T1000 (cell line): ENCODE results near the gene CCT3.
"Not testable (repeated sequence)": the region's sequence is repeated elsewhere in the genome, so short reads cannot be mapped to it uniquely, and the experiment has no call there.

Experiments used
- DNase-seq: peaks from one replicate; lab custom pipeline; 2025; ENCODE audit warnings: mixed read lengths; lab: John Stamatoyannopoulos, UW

The CCT3 gene

DNA sequence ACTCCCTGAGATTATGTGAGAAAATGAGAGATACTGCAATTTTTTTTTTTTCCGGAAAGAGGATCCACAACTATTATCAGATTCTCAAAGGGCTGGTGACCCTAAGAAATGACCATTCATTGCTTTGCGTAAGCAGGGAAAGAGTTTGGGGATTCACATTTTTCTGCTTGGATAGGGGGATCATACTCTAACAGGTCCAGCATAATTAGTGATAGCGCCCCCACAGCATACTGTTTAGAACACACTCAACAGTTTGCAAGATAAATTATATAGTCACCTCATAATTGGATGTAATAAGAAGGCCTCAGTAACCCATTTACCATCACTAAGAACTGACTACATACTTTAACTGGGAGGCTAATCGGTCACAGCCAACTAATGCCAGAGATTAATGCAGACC, 1.9 kb downstream of the CCT3 start:
- no peak for DNase-seq

DNA sequence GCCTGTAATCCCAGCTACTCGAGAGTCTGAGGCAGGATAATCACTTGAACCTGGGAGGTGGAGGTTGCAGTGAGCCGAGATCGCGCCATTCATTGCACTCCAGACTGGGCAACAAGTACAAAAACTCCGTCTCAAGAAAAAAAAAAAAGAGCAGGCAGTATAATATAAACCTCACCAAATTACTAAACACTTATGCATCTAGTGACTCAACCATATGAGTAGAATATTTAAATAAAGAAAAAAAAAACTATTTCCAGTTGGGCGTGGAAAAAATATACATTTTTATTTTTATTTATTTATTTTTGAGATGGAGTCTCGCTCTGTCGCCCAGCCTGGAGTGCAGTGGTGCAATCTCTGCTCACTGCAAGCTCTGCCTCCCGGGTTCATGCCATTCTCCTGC, 14.9 kb downstream of the CCT3 start:
- not testable (repeated sequence) for DNase-seq

DNA sequence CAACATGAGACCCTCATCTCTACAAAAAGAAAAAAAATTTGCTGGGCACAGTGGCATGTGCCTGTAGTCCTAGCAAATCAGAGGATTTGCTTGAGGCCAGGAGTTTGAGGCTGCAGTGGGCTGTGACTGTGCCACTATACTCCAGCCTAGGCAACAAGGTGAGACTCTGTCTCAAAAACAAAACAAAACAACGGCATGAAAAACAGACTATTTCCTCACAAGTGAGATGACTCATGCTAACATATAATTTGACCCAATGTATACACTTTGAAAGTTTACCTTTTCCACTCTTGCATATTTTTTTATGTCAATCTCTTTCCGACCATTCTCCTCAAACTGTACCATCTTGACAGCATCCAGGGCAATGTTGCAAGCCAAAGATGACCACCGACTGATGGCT, 17.5 kb downstream of the CCT3 start:
- DNase-seq: no peak

DNA sequence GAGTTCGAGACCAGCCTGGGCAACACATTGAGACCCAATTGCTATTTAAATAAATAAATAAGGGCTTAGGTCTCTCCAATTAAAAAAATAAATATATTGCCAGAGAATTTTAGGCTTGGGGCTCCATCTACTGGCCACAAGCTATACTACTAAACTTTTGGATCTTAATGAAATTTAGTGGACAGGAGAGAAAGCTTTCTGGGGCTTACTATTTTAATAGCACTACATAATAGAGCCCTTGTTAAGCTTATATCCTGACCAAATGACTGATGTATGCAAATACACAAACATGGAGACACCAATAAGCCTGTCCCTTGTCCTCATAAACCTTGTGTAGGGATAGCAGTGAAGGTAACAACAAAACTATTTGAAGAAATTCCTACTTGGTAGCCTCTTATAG, 18.4 kb downstream of the CCT3 start:
- no peak for DNase-seq

DNA sequence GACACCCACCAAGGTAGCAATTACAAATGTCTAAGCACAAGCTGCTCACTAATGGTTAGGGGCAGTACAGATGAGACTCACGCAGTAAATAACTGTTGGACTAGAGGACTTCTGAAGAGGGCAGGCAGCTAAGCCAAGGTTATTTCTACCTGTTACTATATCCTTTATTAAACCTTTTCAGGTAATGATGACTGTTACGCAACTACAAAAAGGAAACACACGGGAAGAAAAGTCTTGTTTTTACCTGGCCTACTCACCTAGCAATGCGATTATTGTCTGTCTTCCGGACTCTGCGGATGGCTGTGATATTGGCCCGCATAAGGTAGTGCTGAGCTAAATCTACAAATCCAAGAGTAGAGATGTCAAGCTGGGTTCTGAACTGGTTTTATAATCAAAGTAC, 21.2 kb downstream of the CCT3 start:
- DNase-seq: no peak

DNA sequence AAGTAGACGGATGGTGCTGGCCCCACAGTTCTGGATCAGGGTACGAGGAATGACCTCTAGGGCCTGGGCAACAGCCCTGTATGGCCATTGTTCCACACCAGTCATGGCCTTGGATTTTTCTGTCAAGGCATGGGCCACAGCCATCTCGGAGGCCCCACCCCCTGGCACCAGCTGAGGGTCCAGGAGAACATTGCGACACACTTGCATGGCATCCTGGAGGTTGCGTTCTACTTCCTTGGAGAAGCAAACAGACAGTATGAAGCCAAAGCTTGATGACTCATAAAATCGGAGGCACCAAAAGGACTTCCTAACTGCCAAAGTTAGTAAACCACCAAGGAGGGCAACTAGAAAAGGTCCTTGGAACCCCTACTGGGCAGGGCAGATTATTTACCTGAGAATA, 27.1 kb downstream of the CCT3 start:
- DNase-seq: no peak

DNA sequence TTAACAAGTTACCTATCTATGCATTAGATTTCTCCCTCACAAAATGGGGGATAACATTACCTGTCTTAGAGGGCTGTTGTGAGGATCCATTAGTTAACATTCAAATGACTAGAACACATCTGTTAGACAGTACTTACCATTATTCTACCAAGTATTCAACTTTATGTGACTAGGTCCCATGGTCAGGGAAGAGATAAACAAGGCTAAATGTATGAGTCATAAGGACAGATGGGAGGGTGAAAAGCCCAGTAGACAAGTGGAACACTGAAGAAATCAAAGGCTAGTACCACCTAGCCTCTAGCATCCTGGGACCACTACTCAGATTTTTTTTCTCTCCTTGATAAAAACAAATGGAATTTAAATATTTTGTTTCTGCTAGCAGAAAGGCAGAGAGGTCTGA, 30.0 kb downstream of the CCT3 start:
- DNase-seq: no peak

DNA sequence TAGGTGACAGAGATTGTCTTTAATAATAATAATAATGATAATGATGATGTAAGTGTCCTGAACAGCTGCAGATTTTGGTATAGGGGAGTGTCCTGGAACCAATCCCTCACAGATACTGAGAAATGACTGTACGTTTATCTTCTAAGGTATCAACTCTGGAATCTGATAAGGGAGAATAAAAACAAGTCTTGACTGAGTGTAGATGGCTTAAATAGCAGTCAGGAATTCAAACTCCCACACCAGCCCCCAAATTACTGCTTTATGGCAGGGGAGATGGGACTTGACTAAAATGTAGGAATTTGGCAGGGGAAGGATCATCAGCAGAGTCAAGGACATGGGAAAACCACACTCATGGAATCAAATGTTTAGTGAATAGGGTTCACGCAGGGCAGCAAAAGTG, 32.9 kb downstream of the CCT3 start:
- no peak for DNase-seq

DNA sequence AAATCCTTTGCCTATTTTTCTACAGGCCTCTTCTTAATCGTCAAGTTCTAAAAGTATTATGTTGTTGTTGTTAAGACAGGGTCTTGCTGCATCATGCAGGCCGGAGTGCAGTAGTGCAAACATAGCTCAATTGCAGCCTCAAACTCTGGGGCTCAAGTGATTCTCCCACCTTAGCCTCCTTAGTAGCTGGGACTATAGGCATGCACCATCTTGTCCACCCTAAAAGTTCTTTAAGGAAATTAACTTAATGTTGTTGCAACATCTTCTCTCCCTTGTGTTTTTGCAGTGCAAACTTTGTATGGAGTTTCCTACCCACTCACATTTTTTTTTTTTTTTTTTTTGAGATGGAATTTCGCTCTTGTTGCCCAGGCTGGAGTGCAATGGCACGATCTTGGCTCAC, 34.9 kb downstream of the CCT3 start:
- no peak for DNase-seq

DNA sequence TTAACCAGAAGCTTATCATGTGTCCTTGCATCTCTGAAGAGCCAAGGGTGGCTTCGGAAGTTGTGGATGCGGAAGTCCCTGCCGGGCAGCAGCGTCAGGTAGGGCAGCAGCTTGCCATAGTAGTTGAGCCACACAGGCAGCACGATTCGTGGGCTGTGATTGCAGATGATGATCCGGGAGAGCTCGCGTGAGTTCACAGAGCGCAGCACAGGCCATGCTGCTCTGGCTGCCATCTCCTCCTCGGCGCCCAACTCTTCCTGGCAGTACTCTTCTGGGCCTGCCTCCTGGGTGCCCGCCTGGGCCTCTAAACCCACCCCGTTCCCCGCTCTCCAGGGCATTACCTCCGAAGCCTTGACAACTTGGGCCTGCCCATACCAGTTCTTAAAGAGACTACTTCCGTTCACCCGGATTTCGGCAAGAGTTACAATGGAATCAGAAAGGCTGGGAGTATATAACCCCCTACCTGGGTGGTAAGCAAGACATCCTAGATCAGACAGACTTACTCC, 39.2 kb downstream of the CCT3 start, which contains the start of gene VHLL:
Gene VHLL, minus strand, starts transcription at position 456 of the 506 bp plus-strand sequence. Its CDS starts 118 bp downstream, at position 338.
- no peak for DNase-seq

DNA sequence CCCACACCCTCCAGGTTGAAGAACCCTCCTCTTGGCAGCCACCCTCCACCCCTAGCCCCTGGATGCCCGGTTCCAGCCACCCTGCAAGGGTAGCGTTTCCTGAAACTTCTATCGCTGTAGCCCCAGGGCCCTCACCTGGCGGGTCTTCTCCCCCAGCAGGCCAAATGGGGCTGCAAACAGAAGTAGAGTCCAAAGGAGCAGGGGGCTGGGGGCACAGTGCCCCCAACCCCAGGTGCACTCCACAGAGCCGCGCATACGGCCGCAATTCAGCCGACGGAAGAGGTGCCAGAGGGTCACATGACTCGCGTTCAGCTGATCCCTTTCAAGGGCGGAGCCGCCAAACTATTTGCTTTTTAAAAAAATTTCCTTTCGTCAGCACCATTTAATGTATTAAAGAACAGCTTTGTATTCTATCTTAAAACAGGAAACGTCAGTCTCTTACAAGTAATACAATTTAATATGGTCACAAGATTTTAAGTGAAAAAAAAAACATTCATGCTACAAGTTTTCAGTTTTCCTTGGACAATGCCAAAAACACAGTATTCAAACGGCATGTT, 42.6 kb downstream of the CCT3 start, which contains the start of gene GLMP:
Gene GLMP, minus strand, starts transcription at position 289 of the 557 bp plus-strand sequence. Its CDS starts 34 bp downstream, at position 255.
- no peak for DNase-seq

DNA sequence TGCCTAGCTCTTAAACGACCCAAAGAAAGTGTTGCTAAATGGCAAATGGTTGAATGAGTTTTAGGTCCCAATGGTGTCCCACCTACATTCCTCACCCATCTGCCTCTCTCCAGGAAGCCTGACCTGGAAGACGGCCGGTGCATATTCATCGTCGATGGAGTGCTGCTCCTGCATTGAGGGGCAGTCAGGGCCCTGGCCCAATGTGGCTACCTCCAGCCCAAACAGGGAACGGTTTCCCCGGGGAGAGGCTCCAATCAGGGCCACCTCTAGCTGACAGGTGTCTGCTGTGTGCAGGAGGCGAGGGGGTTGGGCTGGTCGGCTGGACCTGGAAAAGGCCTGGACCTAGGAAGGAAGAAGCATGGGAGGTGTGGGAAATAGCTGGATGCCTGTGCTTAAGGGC, 44.2 kb downstream of the CCT3 start:
- no peak for DNase-seq

DNA sequence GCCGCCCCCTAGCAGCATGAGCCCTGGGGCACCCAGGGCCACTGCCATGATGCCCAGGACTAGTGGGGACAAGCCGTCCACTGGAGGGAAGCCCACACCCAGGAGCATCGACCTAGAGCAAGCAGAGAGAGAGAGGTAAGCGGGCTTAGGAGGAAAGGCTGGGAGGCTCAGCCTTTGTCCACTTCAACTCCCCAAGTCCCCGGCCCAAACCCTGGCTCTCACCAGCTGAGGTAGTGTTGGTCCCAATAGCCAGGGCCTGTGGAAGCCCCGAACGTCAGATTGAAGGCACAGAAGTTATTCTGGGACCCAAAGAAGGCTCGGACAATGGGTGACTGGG, 45.0 kb downstream of the CCT3 start:
- no peak for DNase-seq

DNA sequence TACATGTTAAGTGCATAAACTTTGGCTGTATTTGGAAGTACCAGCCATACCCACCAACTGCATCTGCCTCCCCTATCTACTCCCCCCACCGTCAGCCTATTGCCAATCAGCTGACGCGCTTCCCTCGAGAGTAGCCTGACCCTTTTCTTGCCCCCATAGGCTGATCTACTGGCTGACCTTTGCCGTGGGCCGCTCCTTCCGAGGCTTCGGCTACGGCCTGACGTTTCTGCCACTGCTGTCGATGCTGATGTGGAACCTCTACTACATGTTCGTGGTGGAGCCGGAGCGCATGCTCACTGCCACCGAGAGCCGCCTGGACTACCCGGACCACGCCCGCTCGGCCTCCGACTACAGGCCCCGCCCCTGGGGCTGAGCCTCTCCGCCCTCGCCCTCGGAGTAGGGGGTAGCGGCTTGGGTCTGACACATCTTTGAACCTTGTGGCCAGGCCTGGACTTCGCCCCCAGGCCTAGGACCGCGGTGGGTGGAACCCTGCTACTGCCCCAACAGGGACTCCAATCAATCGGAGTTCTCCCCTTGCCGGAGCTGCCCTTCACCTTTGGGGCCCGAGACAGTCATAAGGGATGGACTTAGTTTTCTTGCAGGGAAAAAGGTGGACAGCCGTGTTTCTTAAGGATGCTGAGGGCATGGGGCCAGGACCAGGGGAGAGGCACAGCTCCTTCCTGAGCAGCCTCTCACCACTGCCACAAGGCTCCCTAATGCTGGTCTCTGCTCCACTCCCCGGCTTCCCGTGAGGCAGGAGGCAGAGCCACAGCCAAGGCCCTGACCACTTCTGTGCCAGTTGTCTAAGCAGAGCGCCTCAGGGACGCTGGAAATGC, 46.6 kb downstream of the CCT3 start:
- DNase-seq: peak; percentile 41

DNA sequence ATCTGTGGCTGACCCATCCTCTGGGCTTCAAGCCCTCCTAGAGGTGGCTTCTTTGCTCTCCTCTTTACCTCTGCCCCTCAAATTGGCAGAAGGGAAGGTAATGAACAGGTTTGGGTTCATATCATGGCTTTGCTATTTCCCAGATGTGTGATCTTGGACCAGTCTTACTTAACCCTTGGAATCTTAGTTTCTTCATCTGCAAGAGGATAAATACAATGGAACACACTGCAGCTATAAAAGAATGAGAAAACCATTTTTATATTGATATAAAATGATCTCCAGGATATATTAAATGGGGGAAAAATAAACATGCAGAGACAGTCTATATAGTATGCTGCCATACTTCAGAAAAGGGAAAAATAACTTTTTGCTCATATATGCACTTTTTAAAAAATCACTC, 48.2 kb downstream of the CCT3 start:
- DNase-seq: no peak

DNA sequence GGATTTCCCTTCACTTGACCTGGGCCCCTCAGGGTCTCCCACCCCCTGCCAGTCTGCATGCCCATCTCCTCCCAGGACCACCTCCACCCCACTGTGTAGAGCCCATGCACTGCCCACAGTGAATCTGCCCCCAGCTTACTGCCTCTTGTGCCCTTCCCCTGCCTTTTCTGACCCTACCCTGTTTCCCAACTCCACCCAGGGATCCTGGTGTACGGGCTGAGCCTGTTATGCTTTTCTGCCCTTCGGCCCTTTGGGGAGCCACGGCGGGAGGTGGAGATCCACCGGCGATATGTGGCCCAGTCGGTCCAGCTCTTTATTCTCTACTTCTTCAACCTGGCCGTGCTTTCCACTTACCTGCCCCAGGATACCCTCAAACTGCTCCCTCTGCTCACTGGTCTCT, 52.0 kb downstream of the CCT3 start:
- DNase-seq: no peak

DNA sequence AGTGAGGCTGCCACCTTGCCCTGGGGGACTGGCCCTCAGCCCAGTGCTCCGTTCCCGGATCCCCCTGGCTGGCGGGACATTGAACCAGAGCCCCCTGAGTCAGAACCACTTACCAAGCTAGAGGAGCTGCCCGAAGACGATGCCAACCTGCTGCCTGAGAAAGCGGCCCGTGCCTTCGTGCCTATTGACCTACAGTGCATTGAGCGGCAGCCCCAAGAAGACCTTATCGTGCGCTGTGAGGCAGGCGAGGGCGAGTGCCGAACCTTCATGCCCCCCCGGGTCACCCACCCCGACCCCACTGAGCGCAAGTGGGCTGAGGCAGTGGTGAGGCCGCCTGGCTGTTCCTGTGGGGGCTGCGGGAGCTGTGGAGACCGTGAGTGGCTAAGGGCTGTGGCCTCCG, 52.7 kb downstream of the CCT3 start:
- DNase-seq: no peak

DNA sequence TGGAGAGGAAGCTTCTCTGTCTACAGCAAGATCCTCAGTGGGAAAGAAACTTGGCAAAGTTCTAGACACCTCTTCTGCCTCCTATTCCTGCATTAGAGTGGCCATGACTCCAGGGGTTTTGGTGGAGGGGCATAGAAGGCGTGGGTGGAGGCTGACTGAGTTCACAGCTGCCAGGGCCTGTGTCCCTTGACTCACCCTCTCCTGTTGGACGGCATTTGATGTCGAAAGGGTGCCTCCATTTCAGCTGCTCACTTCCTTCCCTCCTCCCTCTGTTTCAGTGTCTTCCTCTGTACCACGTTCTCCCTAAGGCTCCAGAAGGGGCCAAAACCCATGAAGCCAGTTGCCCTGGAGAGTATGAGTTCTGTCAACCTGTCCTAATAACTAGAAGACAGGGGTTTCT, 53.3 kb downstream of the CCT3 start:
- no peak for DNase-seq

DNA sequence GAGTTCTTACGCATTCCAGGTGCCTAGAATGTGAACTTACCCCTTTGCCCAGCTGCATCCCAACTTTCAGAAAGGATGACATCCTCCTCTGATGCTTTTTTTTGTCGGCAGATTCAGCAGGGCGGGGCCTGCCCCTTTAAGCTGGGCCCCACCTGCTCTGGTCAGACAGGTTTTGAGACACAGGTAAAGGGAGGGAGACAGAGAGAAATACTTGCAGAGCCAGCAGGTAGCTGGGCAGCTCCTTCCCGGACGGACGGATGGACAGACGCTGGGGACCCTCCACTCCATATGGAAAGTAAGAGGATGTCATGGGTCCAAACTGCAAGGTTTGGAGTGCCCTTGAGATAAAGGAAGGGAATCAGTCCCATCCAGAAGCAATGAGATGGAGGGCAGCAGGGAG, 54.0 kb downstream of the CCT3 start, which contains the start of gene TMEM79:
Gene TMEM79, plus strand, starts transcription at position 214 of the 400 bp plus-strand sequence. CDS start 902 bp downstream, outside the sequence.
- DNase-seq: no peak

DNA sequence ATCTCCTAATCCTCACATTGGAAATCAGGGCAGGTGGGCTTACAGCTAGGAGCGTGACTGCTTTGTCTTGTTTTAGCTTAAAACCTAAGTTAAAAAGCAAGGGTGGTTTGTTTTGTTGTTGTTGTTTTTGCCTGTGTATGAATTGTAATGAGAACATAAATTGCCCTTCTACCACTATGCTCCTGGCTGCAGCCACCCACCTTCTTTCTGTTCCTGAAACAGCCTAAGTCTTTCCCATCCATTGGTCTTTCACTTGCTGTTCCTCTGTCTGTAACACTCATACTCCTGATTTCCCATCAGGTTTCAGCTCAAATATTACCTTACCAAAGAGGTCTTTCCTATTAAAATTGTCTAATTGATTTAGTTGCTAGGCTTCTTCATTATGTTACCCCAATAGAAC, 54.6 kb downstream of the CCT3 start:
- no peak for DNase-seq

DNA sequence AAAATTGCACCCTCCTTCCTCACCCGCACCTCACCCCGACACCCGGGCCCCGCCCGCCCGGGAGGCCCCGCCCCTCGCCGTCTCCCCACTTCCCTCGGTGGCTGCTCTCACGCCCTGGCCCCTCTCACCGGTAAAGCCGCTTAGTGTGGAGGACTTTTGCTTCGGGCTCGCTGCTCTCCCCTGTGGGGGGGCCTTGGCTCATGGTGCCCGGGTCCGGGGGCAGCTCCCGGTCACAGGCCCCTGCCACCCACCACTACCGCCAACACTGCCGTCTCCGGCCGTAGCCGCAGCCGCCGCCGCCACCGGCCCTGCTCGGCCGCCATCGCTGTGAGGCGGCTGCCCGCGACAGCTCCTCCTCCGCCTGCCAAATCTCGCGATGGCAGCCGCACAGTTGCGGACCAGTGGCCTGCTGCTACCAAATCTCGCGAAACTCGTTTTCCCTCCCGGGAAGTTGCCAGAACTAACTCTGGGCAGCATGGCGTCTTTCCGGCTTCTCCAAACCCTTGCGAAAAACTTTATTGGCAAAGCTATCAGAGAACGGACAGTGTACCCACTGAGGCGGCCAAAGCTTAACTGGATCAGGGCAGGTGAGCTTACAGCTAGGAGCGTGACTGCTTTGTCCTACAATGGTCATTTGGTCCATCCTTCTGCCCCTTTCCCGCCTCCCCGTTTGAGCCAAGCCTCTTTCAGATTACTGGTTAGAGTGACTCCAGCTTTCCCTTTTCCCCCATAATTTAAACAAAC, 55.4 kb downstream of the CCT3 start, which contains the start of gene SMG5:
Gene SMG5, minus strand, starts transcription at position 347 of the 744 bp plus-strand sequence. Its CDS starts 145 bp downstream, at position 202.
- DNase-seq: peak; percentile 90

DNA sequence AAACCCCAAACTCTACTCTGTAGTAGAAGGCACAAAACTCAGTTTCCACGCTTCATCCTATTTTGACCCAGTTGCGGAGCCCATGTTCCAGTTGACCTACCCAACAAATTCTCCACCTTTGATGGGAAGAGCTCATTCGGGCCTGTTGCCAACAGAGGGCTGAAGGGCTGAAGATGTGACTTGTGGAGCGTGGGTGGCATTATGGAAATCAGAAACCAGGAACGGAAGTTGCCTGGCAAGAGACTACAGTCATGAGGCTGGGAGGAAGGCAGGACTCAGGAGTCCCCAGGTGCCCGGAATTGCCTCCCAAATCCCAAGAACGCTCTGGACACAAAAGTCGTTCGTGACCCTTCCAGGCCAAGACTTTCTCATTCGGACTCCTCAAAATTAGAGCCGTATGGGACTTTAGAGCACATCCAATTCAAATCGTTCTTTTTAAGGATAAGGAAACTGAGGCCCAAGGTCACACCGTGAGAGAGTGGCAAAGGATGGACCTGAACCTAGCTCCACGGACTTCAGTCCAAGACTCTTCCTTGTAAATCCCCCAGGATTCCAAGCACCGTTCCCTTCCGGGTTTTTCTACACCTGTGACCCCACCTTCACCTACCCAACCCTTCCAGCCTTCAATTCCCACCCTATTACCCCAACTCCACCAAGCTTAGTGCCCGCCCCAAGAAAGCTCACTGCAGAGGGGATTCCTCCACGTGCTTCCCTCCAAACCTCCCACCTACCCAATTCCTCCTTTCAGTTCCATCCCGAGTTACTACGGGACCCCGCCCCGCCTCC, 56.2 kb downstream of the CCT3 start:
- no peak for DNase-seq
